ENCODE results near the gene PTPRD. TPM values are rescaled to one million over a fixed set of nuclear protein-coding genes. Genes with fewer than 3 reads are reported as not detected.

PTPRD gene
- total RNA-seq, 1 experiment from 2014 or later: 69.6 TPM

- H3K4me3 Mint-ChIP-seq: no peak overlapping the region
These were observed 2330.3 kb downstream of the PTPRD start for GRCh38 chr9:8282535-8282934.

GRCh38 chr9:8280811-8281210, 2332.0 kb downstream of the PTPRD start:
- H3K9me3 Mint-ChIP-seq: peaks cover 20% of the 10 kb centered on the region
- H3K27me3 Mint-ChIP-seq (ENCODE audit: low read depth): no peaks in the 10 kb centered on the region
- no peak for ATAC-seq
- no peak overlapping the region for H3K27ac Mint-ChIP-seq
- H3K4me3 Mint-ChIP-seq: no peak overlapping the region
- ChIA-PET POLR2A (no interaction called here), CTCF (no interaction called here)
- TF ChIP-seq FOXP1 (CRISPR knock-in tag; IDR thresholded peaks at IDR 0.05; ENCODE audit: borderline replicate concordance) (no peak), TEAD1 (CRISPR knock-in tag; IDR thresholded peaks at IDR 0.05) (no peak), ZNF121 (CRISPR knock-in tag; IDR thresholded peaks at IDR 0.05) (no peak), KAT7 (CRISPR knock-in tag; IDR thresholded peaks at IDR 0.05; ENCODE audit: borderline replicate concordance) (no peak)
- peaks cover 8% of the 10 kb centered on the region for H3K4me1 Mint-ChIP-seq
- peaks cover 12% of the 10 kb centered on the region for H3K36me3 Mint-ChIP-seq
- DNase-seq (ENCODE audit: low spot score): no peak

More at GRCh38 chr9:8282535-8282934, 2330.3 kb downstream of the PTPRD start:
- no peak for DNase-seq (ENCODE audit: low spot score)
- peak; percentile 51 for ATAC-seq
- Mint-ChIP-seq H3K4me1 (peaks cover 8% of the 10 kb centered on the region), H3K36me3 (no peaks in the 10 kb centered on the region), H3K9me3 (peaks cover 3% of the 10 kb centered on the region), H3K27me3 (ENCODE audit: low read depth) (no peaks in the 10 kb centered on the region), H3K27ac (no peak overlapping the region)
- no peak for TF ChIP-seq ZNF219 (CRISPR knock-in tag; IDR thresholded peaks at IDR 0.05; ENCODE audit: borderline replicate concordance)
- CTCF ChIA-PET: no interaction called here
- POLR2A ChIA-PET: no interaction called here

GRCh38 chr9:8278048-8278447, 2334.8 kb downstream of the PTPRD start:
- POLR2A ChIA-PET: no interaction called here
- H3K27me3 Mint-ChIP-seq (ENCODE audit: low read depth): no peaks in the 10 kb centered on the region
- peaks cover 8% of the 10 kb centered on the region for H3K4me1 Mint-ChIP-seq
- TF ChIP-seq CREM (CRISPR knock-in tag; IDR thresholded peaks at IDR 0.05) (no peak), SOX15 (CRISPR knock-in tag; IDR thresholded peaks at IDR 0.05) (no peak), ZNF423 (CRISPR knock-in tag; IDR thresholded peaks at IDR 0.05) (no peak), RELA (CRISPR knock-in tag; IDR thresholded peaks at IDR 0.05; ENCODE audit: borderline replicate concordance) (no peak), AFF4 (CRISPR knock-in tag; IDR thresholded peaks at IDR 0.05; ENCODE audit: borderline replicate concordance) (no peak), SMAD3 (CRISPR knock-in tag; IDR thresholded peaks at IDR 0.05; ENCODE audit: borderline replicate concordance) (no peak), E2F4 (CRISPR knock-in tag; IDR thresholded peaks at IDR 0.05; ENCODE audit: borderline replicate concordance, low read depth) (no peak), E2F1 (CRISPR knock-in tag; IDR thresholded peaks at IDR 0.05) (no peak), GTF2I (CRISPR knock-in tag; conservative IDR thresholded peaks at IDR 0.05) (no peak), ZNF281 (CRISPR knock-in tag; IDR thresholded peaks at IDR 0.05) (no peak)
- peaks cover 39% of the 10 kb centered on the region for H3K9me3 Mint-ChIP-seq
- no peak overlapping the region for H3K4me3 Mint-ChIP-seq
- DNase-seq (ENCODE audit: low spot score): no peak
- H3K36me3 Mint-ChIP-seq: peaks cover 21% of the 10 kb centered on the region
- H3K27ac Mint-ChIP-seq: no peak overlapping the region
- CTCF ChIA-PET: no interaction called here
- ATAC-seq: no peak
